NCI-H524 treated with DMSO at 0.1 percent for 48 hours (cell line): Measurements from ENCODE around the gene SLC39A9.
"Not testable (repeated sequence)": the region's sequence is repeated elsewhere in the genome, so short reads cannot be mapped to it uniquely, and the experiment has no call there.

Experiments
- DNase-seq: peaks from one replicate; lab custom pipeline; 2025; lab: John Stamatoyannopoulos, UW

Gene SLC39A9

DNA sequence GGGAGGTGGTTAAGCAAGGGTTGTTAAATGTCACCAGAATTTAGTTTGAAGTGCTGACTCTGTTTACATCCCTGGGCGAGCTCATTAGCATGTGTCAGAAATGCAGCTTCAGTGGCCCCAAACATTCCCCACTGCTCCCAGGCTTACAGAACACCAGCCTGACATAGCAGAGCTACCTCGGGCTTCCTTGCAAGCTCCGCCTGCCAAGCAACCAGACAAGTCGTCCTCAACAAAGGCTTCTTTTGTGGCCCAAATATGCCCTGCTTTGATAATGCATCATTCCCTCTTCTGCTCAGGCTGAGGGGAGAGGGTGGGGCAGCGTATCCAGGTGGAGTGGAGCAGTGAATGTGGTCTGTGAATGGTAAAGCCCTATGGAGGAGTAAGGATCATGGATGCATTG is 28.4 kb upstream of the SLC39A9 start:
- no peak for DNase-seq

GRCh38 chr14:69372146-69372545 is 26.3 kb upstream of the SLC39A9 start:
- no peak for DNase-seq

GRCh38 chr14:69373104-69373503 is 25.4 kb upstream of the SLC39A9 start:
- DNase-seq = no peak

DNA sequence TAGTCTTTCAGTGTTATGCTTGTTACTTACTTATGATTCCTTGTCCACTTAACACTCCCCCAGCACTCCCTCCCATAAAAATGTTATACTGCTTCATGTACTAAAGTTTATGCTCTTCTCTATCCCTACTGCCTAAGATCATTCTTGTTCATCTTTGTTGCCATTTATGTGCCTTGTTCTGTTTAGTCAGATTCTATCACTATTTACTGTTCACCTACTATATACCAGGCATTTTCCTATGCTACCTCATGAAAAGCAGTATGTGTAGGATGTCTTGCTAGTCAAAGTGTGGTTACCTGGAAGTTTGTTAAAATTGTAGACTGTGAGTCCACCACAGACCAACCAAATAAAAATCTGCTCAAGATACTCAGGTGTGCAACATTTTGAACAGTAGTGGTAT is 24.3 kb upstream of the SLC39A9 start:
- no peak for DNase-seq

GRCh38 chr14:69375182-69375581 is 23.3 kb upstream of the SLC39A9 start:
- no peak for DNase-seq

- no peak for DNase-seq
Measured at GRCh38 chr14:69375722-69376121, 22.8 kb upstream of the SLC39A9 start.

DNA sequence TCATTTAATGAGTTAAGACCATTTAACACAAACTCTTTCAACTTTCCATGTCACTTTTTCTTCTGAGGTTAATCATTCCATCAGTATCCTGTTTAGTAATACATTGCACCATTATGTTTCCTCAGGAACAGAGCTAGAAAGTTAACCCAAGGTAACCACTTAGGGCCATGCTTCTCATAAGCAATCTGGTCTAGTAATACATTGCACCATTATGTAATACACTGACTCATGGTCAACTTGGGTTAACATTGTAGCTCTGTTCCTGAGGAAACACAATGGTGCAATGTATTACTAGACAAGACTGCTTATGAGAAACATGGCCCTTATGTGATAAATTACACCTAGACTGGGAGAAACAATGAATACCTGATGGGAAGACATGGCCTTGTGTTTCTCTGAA is 22.1 kb upstream of the SLC39A9 start:
- DNase-seq = no peak

DNA sequence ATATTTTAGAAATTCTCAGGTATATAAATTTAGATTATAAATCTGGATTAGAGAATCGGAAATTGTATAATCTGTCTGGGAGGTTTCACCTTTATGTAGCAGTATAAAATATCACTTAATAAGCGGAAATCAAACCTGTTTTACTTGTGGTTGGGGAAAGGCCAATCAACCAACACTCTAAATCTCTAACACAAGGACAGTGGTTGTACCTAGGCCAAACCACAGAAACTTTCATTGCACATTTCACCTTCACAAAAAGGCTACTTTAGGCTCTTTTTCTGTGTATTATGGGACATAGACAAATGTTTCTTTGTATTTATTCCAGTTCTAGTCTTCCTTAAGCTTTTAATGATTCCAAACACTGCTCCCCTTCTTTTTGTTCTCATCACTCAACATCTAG is 20.2 kb upstream of the SLC39A9 start:
- DNase-seq = no peak

GRCh38 chr14:69387311-69387710 is 11.2 kb upstream of the SLC39A9 start:
- no peak for DNase-seq

DNA sequence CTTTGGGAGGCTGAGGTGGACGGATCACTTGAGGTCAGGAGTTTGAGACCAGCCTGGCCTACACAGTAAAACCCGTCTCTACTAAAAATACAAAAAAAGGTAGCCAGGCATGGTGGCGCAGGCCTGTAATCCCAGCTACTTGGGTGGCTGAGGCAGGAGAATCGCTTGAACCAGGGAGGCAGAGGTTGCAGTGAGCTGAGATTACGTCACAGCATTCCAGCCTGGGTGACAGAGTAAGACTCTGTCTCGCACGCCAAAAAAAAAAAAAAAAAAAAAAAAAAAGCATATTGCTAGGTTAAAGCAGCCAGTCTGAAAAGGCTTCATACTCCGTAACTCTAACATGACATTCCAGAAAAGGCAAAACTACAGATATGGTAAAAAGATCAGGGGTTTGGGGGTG is 7.1 kb upstream of the SLC39A9 start:
- not testable (repeated sequence) for DNase-seq

DNA sequence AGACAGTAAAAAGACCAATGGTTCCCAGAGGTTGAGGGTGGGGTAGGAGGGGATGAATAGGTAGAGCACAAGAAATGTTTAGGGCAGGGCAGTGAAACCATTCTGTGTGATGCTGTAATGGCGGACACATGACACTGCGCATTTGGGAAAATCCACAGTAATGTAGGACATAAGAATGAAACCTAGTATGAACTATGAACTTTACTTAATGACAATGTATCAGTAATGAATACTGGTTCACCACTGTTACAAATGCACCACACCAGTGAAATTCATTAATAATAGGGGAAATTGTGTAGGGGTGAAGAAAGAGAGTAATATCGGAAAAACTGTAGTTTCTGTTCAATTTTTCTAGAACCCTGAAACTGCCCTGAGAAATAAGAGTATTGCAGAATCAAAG is 6.0 kb upstream of the SLC39A9 start:
- no peak for DNase-seq

- no peak for DNase-seq
Measured at GRCh38 chr14:69395929-69396328, 2.6 kb upstream of the SLC39A9 start.

- DNase-seq = no peak
Measured at GRCh38 chr14:69398818-69399210, 322 bp downstream of the SLC39A9 start.

DNA sequence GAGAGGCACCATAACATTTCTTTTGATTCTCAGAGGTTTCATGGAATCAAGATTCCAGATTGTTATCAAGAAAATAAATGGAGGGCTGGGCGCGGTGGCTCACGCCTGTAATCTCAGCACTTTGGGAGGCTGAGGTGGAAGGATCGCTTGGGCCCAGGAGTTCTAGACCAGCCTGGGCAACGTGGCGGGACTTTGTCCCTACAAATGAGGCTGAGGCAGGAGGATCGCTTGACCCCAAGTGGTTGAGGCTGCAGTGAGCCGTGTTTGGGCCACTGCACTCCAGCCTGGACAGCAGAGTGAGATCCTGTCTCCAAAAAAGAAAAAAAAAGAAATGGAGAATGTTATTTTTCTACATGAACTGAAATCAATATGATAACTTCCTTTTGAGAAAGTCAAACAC is 1.3 kb downstream of the SLC39A9 start:
- no peak for DNase-seq

DNA sequence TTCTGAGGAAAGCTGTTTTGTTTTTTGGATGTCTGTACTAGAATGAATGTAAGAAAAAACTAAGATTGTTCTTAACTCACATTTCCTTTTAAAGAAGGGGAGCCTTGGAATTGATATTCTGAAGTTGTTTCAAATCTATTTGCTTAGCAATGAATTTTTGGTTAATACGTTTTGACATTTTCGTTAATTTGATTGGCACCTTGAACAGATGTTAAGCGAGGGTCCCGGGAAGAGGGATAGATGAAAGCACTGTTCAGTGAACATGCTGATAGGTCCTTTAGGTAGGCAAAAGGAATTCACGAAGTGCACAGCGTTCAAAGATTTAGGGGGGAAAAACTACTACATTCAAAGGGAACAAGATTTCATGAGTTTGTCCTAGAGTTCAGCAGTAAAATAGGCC is 1.7 kb downstream of the SLC39A9 start:
- no peak for DNase-seq

GRCh38 chr14:69401841-69402240 is 3.3 kb downstream of the SLC39A9 start:
- no peak for DNase-seq

DNA sequence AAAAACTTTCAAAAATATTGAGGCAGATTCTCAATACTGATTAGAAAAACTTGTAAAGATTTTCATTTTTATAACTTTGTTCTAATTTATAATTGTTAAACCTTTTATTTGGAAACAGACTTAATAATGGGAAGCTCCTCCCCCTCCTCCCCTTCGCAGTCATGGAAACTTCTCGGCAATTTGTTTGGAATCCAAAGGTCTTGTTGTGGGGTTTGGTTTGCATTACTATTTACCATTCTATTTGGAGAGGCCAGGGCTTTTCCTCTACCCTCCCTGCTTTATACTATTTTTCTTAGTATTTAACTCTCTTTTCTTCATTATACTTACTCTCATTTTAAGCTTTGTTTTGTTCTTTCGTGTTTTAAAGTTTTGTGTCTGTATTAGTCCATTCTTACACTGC is 6.0 kb downstream of the SLC39A9 start:
- no peak for DNase-seq

DNA sequence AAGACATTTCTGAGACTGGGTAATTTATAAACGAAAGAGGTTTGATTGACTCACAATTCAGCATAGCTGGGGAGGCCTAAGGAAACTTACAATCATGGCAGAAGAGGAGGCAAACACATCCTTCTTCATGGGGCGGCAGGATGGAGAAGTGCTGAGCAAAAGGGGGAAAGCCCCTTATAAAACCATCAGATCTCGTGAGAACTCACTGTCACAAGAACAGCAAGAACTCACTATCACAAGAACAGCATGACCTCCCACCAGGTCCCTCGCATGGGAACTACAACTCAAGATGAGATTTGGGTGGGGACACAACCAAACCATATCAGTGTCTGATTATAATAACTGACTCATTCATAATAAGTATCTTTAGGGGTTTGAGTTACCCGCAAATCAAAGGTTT is 6.4 kb downstream of the SLC39A9 start:
- no peak for DNase-seq

DNA sequence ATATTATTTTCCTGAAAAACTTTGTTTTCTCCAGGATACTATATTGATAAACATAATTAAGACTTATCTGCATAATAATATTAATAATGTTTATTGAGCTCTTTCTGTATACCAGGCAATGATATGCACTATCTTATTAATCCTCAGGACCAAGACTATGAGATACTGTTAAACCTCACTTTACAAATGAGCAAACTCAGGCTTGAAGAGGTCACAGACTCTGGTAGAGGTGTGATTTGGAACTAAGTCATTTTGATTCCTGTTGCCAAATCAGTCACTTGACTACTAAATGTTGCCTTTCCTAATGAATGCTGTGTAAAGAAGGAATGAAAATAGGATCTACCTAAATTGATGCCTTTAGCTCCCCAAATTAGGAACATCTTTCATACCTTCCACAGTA is 7.3 kb downstream of the SLC39A9 start:
- DNase-seq = no peak

GRCh38 chr14:69408331-69408960 is 10.0 kb downstream of the SLC39A9 start:
- DNase-seq = no peak

DNA sequence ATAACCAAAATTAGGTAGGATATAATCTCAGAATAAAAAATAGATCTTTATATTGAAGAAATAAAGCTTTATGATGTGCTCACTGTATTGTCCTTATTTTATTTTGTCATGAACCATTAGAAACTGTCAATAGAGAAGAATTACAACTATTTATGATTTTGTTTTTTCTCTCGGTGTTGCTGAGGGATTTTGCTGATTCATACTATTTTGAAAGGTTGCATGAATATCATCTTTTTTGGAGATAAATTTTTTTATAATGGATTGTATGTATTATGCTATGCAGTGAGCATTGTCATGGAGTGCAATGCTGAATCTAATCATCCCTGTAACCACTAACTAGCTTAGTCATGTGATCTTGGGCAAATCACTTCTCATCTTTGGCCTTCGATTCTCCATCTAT is 15.0 kb downstream of the SLC39A9 start:
- no peak for DNase-seq

DNA sequence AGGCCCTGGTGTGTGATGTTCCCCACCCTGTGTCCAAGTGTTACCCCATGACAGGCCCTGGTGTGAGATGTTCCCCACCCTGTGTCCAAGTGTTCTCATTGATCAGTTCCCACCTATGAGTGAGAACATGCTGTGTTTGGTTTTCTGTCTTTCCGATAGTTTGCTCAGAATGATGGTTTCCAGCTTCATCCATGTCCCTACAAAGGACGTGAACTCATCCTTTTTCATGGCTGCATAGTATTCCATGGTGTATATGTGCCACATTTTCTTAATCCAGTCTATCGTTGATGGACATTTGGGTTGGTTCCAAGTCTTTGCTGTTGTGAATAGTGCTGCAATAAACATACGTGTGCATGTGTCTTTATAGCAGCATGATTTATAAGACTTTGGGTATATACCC is 17.6 kb downstream of the SLC39A9 start:
- DNase-seq = not testable (repeated sequence)

DNA sequence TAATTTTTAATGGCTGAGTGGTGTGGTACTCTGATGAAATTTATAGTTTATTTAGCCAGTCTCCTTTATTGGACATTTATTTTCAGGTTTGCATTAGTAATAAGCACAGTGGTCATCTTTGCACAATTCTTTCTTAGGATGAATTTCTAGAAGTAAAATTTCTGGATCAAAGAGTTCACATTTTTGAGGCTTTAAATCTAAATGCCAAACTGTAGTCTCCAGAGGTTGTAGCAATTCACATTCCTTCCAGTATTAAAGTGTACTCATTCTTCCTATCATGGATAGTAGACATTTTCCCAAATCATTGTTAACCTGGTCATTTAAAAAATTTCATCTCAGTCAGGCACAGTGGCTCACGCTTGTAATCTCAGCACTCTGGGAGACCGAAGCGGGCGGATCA is 24.8 kb downstream of the SLC39A9 start:
- no peak for DNase-seq

GRCh38 chr14:69424149-69424923 is 25.8 kb downstream of the SLC39A9 start:
- DNase-seq = peak; percentile 15
